ENCODE results near the gene TULP4. TPM values are rescaled to one million over a fixed set of nuclear protein-coding genes. Genes with fewer than 3 reads are reported as not detected.

Gene TULP4
- polyA plus RNA-seq, 10 donors, result 13.1 to 21.9 (median 17.9) TPM

DNA sequence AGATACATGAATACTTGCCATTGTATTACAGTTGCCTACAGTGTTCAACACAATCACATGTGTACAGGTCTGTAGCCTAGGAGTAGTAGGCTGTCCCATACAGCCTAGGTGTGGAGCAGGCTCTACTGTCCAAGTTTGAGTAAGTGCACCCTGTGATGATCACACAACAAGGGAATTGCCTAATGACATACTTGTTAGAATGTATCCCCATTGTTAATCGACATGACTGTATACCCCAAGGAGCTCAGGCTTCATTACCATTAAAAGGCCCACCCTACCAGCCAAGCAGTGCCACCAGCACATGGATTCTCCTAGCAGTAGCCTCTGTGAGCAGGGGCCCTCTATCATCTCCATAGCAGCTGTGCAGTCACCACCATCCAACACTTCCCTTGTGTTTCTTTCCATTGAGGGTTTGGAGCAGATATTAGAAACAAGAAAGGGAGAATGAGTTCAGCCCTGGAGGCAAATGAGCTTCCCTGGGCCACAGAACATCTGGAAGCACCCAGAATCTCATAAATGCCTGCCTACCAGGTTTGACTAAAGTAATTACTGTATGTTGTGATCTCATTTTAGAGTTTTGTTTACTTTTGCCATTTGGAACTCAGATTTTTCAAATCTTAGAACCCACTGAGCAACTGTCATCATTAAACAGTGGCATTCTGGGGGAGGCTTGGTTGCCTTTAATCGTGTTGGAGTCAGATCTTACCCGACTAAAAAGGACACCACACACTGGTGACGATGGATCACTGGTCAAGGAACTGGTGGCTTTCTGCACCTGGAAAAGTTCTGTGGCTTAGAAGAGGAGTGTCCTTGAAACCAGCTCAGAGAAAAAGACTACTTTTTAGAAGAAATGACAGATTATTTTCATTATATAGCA lies 104.9 kb downstream of the TULP4 start:
- no peak for DNase-seq

DNA sequence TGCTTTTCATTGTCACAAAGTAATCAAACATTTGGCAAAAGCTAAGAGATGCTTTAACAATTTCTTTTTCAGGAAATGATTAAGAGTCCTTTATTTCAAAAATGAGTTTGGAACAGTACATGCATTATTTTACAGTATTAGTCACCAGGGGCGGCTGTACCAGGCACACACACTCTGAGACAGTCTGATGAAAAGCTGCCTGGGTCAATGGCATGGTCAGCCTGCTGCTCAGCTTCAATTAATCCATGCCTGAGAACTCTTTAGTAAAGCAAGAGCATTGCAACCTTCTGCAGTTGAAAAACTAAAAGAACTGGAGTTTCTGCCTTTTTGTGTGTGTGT lies 105.5 kb downstream of the TULP4 start:
- DNase-seq, result peak in 1 of 3 donors; percentile 25

DNA sequence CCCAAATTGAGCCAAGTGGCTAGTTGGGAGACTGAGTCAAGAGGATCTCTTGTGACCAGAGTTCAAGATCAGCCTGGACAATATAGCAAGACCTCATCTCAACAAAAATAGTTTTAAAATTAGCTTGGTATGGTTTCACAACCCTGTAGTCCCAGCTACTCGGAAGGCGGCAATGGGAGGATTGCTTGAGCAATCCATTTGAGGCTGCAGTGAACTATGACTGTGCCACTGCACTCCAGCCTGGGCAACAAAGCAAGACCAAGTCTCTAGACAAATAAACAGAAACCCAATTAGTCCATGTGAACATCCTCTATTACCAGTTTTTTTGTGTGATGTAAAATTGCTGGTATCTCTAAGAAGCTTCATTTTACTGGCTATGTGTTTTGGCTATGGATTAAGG lies 106.2 kb downstream of the TULP4 start:
- DNase-seq, result no peak

DNA sequence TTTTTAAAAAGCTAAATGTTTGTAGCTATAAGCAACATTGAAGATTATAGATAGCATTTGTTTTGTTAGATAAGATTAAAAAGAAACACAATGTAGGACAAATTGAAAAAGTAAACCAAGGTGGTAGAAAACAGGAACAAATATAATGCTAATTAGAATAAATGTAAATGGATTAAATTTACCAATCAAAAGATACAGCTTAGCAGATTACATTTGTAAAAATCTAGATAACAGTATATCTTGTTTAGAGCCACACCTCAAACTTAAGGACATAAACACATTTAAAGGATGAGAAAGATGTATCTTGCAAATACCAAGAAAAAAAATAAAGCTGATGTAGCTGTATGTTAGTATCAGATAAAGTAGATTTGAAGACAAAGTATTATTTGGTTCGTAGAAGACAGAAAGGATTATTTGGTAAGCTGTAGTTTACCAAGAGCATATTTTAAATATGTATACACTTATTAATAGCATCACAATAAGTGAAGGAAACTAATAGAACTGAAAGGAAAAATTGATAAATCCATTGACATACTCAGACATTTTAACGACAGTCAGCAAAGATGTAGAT lies 107.2 kb downstream of the TULP4 start:
- no peak for DNase-seq

DNA sequence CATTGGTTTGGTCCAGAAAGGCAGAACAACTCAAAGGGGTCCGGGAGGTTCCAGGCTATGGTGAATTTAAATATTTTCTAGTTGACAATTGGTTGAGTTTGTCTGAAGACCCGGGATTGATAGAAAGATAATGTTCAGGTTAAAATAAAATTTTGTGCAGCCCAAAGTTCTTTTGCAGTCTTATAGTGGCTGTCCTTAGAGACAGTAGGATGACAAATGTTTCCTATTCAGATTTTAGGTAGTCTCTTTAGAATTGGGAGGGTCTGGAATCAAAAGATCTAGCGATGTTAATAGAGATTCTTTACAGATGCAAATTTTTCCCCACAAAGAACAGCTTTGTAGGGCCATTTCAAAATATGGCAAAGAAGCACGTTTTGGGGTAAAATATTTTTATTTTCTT lies 109.1 kb downstream of the TULP4 start:
- DNase-seq, result no peak

DNA sequence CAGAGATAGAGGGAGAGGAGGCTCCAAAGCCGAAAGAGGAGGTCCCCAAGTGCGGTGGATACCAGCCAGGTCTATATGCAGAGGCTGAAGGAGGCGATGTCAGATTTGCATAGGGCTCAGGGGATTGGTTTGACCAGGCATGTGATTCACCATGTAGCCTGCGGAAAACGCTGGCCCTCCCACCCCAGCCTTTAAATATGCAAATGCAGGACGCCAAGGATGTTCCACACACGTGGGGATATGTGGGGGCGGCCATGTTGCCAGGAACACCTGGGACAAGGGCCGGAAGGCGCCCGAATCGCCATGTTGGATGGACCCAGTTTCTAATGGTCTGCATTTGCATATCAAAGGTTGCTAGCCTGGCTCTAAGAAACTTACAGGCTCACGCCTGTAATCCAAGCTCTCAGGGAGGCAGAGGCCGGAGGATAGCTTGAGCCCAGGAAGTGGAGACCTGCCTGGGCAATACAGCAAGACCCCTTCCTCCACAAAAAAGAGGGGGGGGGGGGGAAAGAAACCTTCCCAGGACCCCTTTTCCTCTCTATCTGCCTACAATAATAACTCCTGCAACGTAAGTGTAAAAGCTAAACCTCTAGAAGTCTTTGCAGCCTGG lies 110.5 kb downstream of the TULP4 start:
- DNase-seq, result no peak

DNA sequence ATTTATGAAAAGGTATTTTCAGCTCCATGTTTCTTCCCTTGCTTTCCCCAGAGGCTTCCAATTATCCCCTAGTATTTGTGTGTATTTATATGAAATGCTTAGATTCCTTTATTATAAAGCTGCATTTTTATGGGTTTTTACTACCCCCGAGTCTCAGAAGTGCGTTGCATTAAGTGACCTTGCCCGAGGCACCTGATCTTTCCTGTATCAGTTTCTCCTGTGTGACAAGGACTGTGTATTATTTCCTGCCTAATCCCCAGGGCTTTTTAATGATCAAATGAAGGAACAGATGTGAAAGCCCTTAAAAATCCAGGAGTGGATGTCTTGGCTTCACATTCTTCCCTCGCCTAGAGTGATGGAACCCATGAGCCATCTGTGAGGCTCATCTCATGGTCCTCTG lies 118.8 kb downstream of the TULP4 start:
- no peak for DNase-seq

DNA sequence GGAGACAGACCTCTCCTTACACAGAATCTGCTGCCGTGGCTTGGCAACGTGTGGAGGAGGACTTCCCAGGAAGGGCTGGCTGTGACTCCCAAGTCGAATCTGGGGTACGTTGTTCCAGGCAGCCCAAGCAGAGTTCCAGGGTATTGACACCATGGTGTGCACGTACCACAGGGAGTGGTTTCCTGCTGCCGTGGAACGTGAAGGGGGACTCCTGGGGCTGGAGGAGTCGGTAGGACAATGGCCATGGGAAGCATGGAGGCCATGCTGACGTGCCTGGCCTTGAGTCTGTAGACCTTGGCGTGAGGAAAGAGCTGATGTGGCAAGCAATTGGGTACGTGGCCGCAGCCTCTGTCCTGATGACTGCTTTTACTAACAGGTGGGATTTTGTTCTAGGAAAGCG lies 119.3 kb downstream of the TULP4 start:
- no peak for DNase-seq

DNA sequence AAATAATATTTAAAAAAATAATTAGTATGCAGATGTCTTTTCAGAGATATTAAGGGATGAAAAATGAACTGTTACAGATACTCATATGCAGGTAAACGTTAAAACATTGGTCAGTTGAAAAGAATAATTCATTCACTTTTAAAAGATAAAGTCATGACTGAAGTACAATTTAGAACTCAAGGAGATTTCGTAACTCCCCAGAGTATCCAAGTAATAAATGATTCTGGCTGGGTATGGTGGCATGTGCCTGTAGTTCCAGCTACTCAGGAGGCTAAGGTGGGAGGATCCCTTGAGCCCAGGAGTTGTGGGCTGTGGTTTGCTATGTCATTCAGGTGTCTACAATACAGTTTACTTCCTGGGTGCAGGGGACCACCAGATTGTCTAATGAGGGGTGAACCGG lies 125.3 kb downstream of the TULP4 start:
- DNase-seq, result no peak

DNA sequence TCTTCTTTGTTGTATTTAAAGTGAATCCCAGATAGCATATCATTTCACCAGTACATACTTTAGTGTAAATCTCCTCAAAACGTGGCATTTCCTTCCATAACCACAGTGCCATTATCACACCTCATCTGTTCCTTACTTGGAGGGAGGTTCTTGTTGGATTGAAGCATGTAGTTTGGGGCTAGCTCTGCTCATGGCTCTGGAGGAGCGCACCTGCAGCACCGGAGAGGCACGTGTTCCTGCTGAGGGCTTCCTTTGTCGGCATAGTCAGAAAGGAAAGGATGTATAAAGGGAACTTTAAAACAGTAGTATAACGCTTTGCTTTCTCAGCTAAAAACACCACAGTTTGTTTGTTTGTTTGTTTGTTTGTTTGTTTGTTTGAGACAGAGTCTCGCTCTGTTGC lies 126.0 kb downstream of the TULP4 start:
- DNase-seq, result no peak

DNA sequence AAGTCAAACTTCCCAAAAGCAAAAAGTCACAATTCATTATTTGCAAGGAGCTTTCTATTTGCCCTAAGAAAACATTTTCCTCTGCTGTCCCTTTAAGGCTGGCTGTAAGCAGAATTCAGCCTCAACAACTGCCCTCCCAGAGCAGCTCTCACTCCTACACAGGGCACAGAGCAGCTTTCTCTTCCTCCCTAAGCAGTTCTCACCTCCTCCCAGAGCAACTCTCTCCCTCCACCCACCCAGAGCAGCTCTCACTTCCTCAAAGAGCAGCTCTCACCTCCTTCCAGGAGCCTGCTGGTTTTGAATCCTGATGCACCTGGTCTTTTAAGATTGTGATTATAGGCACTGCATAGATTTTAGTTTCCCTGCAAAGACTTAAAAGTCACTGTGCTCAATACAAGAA lies 127.0 kb downstream of the TULP4 start:
- DNase-seq, result no peak

DNA sequence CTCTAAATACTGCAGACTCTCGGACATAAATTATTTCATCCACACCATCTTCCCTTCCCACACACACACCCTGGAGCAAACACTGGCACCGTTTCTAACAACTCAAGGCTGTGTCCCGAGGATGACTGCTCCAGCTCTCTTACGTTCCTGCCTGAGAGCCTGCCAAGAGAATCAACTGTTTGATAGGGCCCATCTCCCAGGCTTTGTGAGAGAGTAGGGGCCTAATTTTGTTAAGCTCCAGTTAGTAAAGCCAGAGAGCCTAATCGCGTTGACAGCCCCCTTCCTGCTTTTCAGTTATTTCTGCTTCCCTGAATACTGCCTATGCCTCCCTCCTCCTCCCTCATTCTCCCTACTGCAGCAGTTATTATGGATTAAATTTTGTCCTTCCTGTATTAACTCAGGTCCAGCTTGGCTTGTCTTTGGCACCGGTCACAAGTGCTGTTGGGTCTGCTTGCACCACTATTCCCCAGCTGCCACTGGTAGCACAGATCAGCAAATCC lies 129.5 kb downstream of the TULP4 start:
- peak; percentile 36 to 89 (median 74) for DNase-seq

DNA sequence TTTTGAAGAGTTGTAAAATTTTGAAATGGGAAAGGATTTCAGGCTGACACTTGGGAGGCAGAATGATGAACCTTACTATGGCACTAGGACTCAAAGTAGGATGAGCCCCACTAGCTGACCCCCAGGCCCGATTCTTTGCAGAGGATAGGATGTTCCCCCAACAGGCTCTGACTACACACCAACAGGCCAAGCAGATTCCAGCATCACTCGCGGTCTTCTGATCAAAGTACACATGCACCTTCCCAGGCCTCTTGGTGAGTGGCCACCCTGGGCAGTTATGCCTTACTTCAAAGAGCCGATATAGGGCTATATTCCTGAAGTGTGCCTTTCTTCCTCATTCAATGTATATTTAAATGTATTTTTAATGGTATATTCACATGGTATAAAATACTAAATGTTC lies 130.0 kb downstream of the TULP4 start:
- no peak for DNase-seq

DNA sequence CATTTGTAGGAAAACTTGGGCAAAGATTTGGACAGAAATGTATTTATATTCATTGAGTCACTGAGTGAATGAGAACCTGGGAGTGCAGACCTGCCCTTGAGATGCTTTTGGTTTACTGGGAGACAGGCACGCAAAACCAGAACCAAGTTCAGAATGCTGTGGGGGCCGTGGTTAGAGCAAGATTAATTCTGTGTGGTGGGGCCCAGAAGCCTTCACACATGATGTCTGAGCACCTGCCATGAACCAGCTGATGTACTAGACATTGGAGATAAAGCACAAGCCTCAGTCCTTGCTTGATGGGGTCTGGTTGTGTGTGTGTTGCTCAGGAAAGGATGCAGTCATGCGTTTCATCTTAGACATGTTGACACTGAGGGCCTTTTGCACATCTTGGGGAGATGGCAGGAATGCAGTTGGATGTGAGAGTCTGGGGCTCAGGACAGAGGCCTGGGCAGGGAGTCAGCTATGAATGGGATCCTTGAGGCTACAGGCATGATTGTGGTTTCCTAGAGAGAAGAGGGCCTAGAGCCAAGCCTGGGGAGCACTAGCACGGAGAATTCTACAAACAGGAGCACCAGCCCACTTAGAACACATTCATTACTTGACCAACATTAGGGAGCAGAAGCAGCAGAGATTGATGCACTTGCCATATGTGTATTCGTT lies 133.3 kb downstream of the TULP4 start:
- no peak for DNase-seq

DNA sequence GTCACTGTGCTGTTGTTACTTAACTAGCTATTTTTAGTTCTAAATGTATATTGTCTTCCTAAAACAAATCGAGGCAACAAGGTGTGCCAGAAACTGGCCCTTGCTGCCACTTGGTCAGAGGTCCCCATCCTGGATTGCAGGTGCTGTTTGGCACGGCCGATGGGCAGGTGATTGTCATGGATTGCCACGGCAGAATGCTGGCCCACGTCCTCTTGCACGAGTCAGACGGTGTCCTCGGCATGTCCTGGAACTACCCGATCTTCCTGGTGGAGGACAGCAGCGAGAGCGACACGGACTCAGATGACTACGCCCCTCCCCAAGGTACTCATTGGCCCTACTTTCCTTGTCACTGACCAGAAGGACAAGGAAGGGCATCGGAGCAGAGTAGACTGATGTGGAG lies 136.6 kb downstream of the TULP4 start:
- DNase-seq, result no peak

DNA sequence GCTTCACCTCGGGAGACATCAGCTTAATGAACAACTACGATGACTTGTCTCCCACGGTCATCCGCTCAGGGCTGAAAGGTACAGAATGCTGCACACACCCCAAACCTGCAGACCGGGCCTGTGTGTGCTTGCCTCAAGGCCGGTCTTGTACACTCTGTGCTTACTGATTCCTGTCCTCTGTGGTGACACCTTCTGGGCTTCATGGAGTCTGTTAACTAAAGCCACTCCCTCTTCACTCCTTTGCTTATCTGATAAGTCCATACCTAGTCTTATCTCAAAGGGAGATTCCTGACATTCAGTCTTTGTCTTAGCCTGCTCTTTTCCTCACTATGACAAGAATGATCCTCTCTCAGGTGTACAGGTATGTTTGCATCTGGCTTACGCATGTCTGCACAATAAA lies 139.9 kb downstream of the TULP4 start:
- no peak for DNase-seq

DNA sequence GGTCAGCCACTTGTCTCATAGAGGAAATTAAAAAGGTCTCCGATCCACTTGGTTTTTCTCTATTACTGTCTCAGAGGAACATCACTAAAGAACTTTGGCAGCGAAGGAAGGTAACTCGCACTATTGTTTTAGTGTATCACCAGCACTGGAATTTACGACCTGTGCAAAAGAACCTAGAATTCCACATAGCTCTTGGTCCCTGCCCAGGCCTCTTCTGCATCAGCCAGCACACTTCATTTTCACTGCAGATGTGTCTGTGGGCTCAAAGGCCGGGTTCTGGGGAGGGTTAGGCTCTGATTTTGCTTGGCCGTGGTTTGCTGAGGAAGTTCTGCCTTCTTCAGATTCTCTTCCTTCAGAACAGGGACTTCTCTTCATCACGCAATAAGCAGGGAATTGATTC lies 144.9 kb downstream of the TULP4 start:
- DNase-seq, result peak in 1 of 3 donors; percentile 43

DNA sequence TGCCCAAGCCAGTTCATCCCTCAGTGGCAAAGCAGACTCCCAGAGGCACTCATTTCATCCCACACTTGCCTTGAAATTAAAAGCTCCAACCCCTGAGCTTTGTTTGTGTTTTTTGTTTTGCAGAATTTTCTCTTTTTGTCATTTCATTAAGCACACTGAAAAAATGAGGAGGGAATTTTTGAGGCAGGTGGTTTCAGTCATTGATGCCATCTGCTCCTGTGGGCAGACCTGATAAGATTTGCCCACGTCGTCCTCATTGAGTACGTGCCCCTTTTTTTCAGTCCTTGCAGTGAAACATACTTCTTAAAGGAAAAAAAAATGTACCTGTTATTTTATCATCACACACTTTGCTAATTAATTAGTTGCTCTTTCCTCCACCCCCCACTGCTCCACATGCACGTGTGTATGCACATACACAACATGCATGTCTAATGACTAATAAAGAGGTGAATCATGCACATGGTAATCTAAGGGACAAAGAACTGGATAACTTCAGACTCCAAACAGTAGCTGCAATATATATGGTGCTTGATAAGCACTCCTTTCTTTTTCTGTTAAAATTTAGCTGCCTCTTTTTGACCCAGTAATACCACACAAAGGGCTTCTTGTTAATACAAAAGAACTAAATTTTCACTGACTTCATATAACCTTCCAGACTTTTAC lies 145.5 kb downstream of the TULP4 start:
- no peak for DNase-seq

DNA sequence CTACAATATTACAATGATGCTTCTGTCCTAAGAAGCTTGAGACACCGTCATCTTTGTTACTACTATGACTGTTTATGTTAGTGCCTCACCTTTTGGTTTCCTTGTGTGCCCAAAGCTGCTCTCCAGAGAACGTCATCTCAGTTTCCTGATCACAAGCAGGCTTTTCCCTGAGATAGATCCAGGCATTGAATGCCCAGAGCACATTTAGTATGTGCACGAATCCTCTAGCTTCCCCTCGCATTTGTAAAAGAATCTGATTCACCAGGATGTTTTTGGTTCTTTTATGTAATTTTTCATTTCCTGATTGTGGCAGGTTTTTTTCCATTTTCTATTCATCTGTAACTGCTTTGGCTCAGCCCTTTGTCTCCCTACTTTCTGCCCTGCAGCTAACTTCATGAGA lies 147.5 kb downstream of the TULP4 start:
- DNase-seq, result no peak

DNA sequence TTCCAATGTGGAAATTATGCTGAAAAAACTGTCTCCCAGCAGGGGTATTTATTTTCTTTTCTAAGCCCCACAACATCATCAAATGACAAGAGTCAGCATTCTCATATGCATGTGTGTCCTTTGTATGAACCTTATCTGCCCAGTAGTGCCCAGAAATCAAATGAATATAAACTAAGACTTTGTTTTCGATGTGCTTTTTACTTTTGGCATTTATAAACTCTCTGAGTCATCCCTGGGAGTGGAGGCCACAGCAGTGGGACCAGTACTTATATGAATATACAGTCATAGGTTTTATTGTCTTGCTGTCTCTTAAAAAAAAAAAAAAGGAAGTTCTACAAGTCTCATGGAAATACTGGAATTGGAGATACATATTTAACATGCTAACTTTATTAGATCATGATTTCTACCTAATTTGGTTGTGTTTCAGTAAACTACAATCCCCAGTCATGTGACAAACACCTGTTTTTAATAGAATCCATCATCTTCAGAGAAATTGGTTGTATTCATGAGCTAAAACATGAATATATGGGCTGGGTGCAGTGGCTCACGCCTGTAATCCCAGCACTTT lies 148.4 kb downstream of the TULP4 start:
- DNase-seq, result peak; percentile 21 to 51 (median 45)

DNA sequence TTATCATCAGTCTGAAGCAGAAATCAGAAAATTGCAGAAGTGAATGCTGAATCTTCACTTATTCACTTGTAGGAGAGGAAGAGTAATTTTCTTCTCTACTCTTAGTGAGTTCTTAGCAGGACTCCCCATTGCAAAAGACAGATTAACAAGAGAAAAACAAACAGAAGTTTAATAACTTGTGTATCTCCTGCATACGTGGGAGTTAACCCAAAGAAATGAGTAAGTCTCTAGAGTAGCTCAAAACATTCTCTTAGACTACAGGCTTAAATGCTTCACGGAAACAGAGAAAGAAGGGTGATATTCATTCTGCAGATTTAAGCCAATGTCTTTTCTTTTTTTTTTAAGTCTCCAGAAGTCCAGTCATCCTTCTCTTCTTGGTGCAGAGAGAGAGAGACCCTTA lies 149.7 kb downstream of the TULP4 start:
- no peak for DNase-seq

DNA sequence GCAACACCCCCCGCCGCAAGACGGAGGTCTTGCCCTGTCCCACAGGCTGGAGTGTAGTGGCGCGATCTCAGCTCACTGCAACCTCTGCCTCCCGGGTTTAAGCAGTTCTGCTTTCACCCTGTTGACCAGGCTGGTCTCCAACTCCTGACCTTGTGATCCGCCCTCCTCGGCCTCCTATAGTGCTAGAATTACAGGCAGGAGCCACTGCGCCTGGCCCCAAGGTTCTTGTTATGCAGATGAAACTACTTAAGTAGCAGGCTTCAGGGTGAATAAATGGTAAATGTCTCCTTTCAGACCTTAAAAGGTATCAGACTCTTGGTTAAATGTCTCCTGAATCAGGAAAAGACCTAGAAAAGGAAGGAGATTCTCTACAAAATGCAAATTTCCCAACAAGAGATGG lies 152.2 kb downstream of the TULP4 start:
- DNase-seq, result no peak
